SK-N-SH treated with all-trans-retinoic acid at 6 μM for 48 hours (cell line): Measurements from ENCODE around the gene NAPB.

Experiments
- ATAC-seq: fragments of 200-7000 bp; cut with Tn5 transposase; 3 replicates; pipeline ENCODE4 v1.9.1; 2020; ENCODE audit warnings: mild to moderate bottlenecking, moderate library complexity
- ARNTL ChIP-seq: fragments of 450-650 bp; formaldehyde crosslinking; IDR thresholded peaks from 2 replicates; pipeline ENCODE4 v1.5.0; 2020; ENCODE audit warnings: low read depth, mild to moderate bottlenecking, moderate library complexity, borderline replicate concordance
- BACH2 ChIP-seq: fragments of 250-450 bp; sonication (Bioruptor Pico); IDR thresholded peaks from 2 replicates; pipeline ENCODE4 v1.9.0; 2021; ENCODE audit warnings: mild to moderate bottlenecking, borderline replicate concordance
- CSDC2 ChIP-seq: fragments of 250-450 bp; sonication (Bioruptor Pico); IDR thresholded peaks from 2 replicates; pipeline ENCODE4 v1.5.0; 2020; ENCODE audit warnings: mild to moderate bottlenecking, moderate library complexity
- ESRRG ChIP-seq: fragments of 250-450 bp; sonication (Bioruptor Pico); IDR thresholded peaks from 2 replicates; pipeline ENCODE4 v1.6.1; 2021; ENCODE audit warnings: mild to moderate bottlenecking
- GLIS3 ChIP-seq: fragments of 250-450 bp; sonication (Bioruptor Pico); IDR thresholded peaks from 2 replicates; pipeline ENCODE4 v1.5.0; 2020; ENCODE audit warnings: mild to moderate bottlenecking, moderate library complexity
- ISL1 ChIP-seq: fragments of 250-450 bp; sonication (Bioruptor Pico); IDR thresholded peaks from 2 replicates; pipeline ENCODE4 v2.1.2; 2022; ENCODE audit warnings: mild to moderate bottlenecking, moderate library complexity
- OSR1 ChIP-seq: fragments of 250-450 bp; sonication (Bioruptor Pico); IDR thresholded peaks from 2 replicates; pipeline ENCODE4 v1.8.0; 2022; ENCODE audit warnings: moderate library complexity, mild to moderate bottlenecking, inconsistent platforms
- PPARA ChIP-seq: fragments of 250-450 bp; sonication (Bioruptor Pico); IDR thresholded peaks from 2 replicates; pipeline ENCODE4 v1.5.0; 2020; ENCODE audit warnings: mild to moderate bottlenecking, borderline replicate concordance
- RARB ChIP-seq: fragments of 250-450 bp; sonication (Bioruptor Pico); IDR thresholded peaks from 2 replicates; pipeline ENCODE4 v1.8.0; 2021; ENCODE audit warnings: mild to moderate bottlenecking, moderate library complexity
- SNAI2 ChIP-seq: fragments of 250-450 bp; sonication (Bioruptor Pico); IDR thresholded peaks from 2 replicates; pipeline ENCODE4 v1.5.0; 2020; ENCODE audit warnings: mild to moderate bottlenecking, moderate library complexity
- TCF4 ChIP-seq: fragments of 250-450 bp; sonication (Bioruptor Pico); IDR thresholded peaks from 2 replicates; pipeline ENCODE4 v1.8.0; 2021; ENCODE audit warnings: mild to moderate bottlenecking, moderate library complexity, borderline replicate concordance
- TOX ChIP-seq: fragments of 250-450 bp; sonication (Bioruptor Pico); IDR thresholded peaks from 2 replicates; pipeline ENCODE4 v1.8.0; 2021; ENCODE audit warnings: mild to moderate bottlenecking, moderate library complexity, borderline replicate concordance
- ZC3H10 ChIP-seq: fragments of 250-450 bp; sonication (Bioruptor Pico); IDR thresholded peaks from 2 replicates; pipeline ENCODE4 v1.5.1; 2021; ENCODE audit warnings: mild to moderate bottlenecking, moderate library complexity
- ZFP3 ChIP-seq: fragments of 250-450 bp; sonication (Bioruptor Pico); IDR thresholded peaks from 2 replicates; pipeline ENCODE4 v1.5.0; 2020; ENCODE audit warnings: mild to moderate bottlenecking, moderate library complexity
- ZFP30 ChIP-seq: fragments of 450-650 bp; formaldehyde crosslinking; IDR thresholded peaks from 2 replicates; pipeline ENCODE4 v1.5.0; 2022; ENCODE audit warnings: mild to moderate bottlenecking, moderate library complexity
- ZNF565 ChIP-seq: fragments of 450-650 bp; formaldehyde crosslinking; conservative IDR thresholded peaks from 2 replicates; pipeline ENCODE4 v1.5.0; 2020; ENCODE audit warnings: low read depth, mild to moderate bottlenecking, moderate library complexity
- ZNF70 ChIP-seq: fragments of 450-650 bp; formaldehyde crosslinking; IDR thresholded peaks from 2 replicates; pipeline ENCODE4 v1.5.0; 2020; ENCODE audit warnings: mild to moderate bottlenecking, moderate library complexity
- ZNF8 ChIP-seq: fragments of 450-650 bp; formaldehyde crosslinking; IDR thresholded peaks from 2 replicates; pipeline ENCODE4 v1.5.0; 2020; ENCODE audit warnings: mild to moderate bottlenecking, moderate library complexity
- TF ChIP-seq, protein P1 (sequence below): fragments of 250-450 bp; sonication (Bioruptor Pico); IDR thresholded peaks from 2 replicates; pipeline ENCODE4 v1.8.0; 2020; ENCODE audit warnings: mild to moderate bottlenecking, moderate library complexity, borderline replicate concordance
- TF ChIP-seq, protein P2 (sequence below): fragments of 250-450 bp; sonication (Bioruptor Pico); IDR thresholded peaks from 2 replicates; pipeline ENCODE4 v1.8.0; 2021; ENCODE audit warnings: low read depth, mild to moderate bottlenecking, moderate library complexity, borderline replicate concordance
- TF ChIP-seq, protein P3 (sequence below): fragments of 250-450 bp; sonication (Bioruptor Pico); IDR thresholded peaks from 2 replicates; pipeline ENCODE4 v1.5.1; 2020; ENCODE audit warnings: low read depth, mild to moderate bottlenecking, moderate library complexity
- TF ChIP-seq, protein P4 (sequence below): fragments of 250-450 bp; sonication (Bioruptor Pico); IDR thresholded peaks from 2 replicates; pipeline ENCODE4 v1.5.0; 2020; ENCODE audit warnings: mild to moderate bottlenecking, moderate library complexity
- TF ChIP-seq, protein P5 (sequence below): fragments of 250-450 bp; sonication (Bioruptor Pico); IDR thresholded peaks from 2 replicates; pipeline ENCODE4 v1.5.1; 2021; ENCODE audit warnings: mild to moderate bottlenecking, moderate library complexity

Gene NAPB

DNA sequence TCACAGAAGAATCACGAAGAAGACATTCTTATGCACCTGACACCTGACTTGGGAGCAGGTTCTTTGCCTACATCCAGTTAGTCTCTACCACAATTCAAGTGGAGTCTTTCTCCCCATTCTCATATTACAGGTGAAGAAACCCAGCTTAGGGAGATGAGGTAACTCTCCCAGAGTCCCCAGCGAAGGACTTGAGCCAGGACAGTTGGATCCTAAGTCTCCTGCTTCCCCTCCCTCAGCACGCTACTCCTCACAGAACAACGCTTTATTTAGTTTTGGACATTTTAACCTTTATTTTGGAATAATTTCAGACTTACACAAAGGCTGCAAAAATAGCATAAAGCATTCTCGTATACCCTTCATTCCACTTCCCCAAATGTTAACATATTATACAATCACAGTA, 17.4 kb upstream of the NAPB start:
- TF ChIP-seq SNAI2 = no peak
- TF ChIP-seq ZFP30 (CRISPR knock-in tag) = no peak
- no peak for TF ChIP-seq TOX (CRISPR knock-in tag)
- no peak for TF ChIP-seq OSR1 (CRISPR knock-in tag)
- no peak for TF ChIP-seq ESRRG
- no peak for TF ChIP-seq ISL1
- TF ChIP-seq CSDC2 = no peak
- no peak for TF ChIP-seq RARB (CRISPR knock-in tag)
- TF ChIP-seq ZFP3 (CRISPR knock-in tag) = no peak
- TF ChIP-seq GLIS3 (CRISPR knock-in tag) = no peak
- TF ChIP-seq ZNF8 = no peak
- TF ChIP-seq ZNF565 (CRISPR knock-in tag) = no peak
- TF ChIP-seq ZC3H10 (CRISPR knock-in tag) = no peak
- TF ChIP-seq BACH2 (CRISPR knock-in tag) = no peak
- no peak for TF ChIP-seq PPARA
- TF ChIP-seq, protein P1, sequence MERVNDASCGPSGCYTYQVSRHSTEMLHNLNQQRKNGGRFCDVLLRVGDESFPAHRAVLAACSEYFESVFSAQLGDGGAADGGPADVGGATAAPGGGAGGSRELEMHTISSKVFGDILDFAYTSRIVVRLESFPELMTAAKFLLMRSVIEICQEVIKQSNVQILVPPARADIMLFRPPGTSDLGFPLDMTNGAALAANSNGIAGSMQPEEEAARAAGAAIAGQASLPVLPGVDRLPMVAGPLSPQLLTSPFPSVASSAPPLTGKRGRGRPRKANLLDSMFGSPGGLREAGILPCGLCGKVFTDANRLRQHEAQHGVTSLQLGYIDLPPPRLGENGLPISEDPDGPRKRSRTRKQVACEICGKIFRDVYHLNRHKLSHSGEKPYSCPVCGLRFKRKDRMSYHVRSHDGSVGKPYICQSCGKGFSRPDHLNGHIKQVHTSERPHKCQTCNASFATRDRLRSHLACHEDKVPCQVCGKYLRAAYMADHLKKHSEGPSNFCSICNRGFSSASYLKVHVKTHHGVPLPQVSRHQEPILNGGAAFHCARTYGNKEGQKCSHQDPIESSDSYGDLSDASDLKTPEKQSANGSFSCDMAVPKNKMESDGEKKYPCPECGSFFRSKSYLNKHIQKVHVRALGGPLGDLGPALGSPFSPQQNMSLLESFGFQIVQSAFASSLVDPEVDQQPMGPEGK (CRISPR knock-in tag) = no peak
- TF ChIP-seq, protein P2, sequence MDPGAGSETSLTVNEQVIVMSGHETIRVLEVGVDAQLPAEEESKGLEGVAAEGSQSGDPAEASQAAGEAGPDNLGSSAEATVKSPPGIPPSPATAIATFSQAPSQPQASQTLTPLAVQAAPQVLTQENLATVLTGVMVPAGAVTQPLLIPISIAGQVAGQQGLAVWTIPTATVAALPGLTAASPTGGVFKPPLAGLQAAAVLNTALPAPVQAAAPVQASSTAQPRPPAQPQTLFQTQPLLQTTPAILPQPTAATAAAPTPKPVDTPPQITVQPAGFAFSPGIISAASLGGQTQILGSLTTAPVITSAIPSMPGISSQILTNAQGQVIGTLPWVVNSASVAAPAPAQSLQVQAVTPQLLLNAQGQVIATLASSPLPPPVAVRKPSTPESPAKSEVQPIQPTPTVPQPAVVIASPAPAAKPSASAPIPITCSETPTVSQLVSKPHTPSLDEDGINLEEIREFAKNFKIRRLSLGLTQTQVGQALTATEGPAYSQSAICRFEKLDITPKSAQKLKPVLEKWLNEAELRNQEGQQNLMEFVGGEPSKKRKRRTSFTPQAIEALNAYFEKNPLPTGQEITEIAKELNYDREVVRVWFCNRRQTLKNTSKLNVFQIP (CRISPR knock-in tag) = no peak
- TF ChIP-seq TCF4 (CRISPR knock-in tag) = no peak
- TF ChIP-seq, protein P3, sequence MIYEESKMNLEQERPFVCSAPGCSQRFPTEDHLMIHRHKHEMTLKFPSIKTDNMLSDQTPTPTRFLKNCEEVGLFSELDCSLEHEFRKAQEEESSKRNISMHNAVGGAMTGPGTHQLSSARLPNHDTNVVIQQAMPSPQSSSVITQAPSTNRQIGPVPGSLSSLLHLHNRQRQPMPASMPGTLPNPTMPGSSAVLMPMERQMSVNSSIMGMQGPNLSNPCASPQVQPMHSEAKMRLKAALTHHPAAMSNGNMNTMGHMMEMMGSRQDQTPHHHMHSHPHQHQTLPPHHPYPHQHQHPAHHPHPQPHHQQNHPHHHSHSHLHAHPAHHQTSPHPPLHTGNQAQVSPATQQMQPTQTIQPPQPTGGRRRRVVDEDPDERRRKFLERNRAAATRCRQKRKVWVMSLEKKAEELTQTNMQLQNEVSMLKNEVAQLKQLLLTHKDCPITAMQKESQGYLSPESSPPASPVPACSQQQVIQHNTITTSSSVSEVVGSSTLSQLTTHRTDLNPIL (CRISPR knock-in tag) = no peak
- TF ChIP-seq ARNTL (CRISPR knock-in tag) = no peak
- no peak for ATAC-seq

DNA sequence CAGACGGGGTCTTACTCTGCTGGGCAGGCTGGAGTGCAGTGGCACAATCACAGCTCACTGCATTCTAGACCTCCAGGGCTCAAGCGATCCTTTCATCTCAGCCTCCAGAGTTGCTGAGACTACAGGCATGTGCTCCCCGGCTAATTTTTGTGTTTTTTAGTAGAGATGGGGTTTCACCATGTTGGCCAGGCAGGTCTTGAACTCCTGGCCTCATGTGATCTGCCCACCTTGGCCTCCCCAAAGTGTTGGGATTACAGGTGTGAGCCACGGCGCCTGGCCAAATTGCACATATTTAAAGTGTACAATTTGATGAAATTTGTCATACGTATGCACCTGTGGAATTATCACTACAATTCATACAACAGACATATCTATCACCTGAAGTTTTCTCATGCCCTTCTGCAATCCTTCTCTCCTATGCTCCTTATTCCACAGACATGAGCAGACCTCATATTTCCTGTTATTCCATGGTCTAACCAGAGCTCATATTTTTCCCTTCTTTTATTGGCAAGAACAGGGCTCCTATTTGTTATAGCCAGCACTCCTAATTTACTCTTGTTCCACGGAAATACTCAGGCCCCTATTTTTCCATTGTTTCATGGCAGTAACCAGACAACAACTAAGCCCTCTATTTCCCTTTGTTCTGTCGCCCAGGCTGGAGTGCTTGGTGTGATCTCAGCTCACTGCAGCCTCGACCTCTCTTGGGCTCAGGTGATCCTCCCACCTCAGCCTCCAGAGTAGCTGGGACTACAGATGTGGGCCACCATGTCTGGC, 16.0 kb upstream of the NAPB start:
- no peak for ATAC-seq
- TF ChIP-seq ISL1 (no peak), ZNF8 (no peak), CSDC2 (no peak), GLIS3 (CRISPR knock-in tag) (no peak), PPARA (no peak), OSR1 (CRISPR knock-in tag) (no peak), TCF4 (CRISPR knock-in tag) (no peak), ZFP3 (CRISPR knock-in tag) (no peak), ZNF565 (CRISPR knock-in tag) (no peak), ZFP30 (CRISPR knock-in tag) (no peak), RARB (CRISPR knock-in tag) (no peak), TOX (CRISPR knock-in tag) (no peak), ZNF70 (CRISPR knock-in tag) (no peak), ZC3H10 (CRISPR knock-in tag) (no peak), ESRRG (no peak), SNAI2 (no peak)
- TF ChIP-seq, protein P1 (CRISPR knock-in tag) = no peak
- TF ChIP-seq, protein P2 (CRISPR knock-in tag) = no peak
- TF ChIP-seq, protein P4, sequence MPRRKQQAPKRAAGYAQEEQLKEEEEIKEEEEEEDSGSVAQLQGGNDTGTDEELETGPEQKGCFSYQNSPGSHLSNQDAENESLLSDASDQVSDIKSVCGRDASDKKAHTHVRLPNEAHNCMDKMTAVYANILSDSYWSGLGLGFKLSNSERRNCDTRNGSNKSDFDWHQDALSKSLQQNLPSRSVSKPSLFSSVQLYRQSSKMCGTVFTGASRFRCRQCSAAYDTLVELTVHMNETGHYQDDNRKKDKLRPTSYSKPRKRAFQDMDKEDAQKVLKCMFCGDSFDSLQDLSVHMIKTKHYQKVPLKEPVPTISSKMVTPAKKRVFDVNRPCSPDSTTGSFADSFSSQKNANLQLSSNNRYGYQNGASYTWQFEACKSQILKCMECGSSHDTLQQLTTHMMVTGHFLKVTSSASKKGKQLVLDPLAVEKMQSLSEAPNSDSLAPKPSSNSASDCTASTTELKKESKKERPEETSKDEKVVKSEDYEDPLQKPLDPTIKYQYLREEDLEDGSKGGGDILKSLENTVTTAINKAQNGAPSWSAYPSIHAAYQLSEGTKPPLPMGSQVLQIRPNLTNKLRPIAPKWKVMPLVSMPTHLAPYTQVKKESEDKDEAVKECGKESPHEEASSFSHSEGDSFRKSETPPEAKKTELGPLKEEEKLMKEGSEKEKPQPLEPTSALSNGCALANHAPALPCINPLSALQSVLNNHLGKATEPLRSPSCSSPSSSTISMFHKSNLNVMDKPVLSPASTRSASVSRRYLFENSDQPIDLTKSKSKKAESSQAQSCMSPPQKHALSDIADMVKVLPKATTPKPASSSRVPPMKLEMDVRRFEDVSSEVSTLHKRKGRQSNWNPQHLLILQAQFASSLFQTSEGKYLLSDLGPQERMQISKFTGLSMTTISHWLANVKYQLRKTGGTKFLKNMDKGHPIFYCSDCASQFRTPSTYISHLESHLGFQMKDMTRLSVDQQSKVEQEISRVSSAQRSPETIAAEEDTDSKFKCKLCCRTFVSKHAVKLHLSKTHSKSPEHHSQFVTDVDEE = no peak
- TF ChIP-seq, protein P5, sequence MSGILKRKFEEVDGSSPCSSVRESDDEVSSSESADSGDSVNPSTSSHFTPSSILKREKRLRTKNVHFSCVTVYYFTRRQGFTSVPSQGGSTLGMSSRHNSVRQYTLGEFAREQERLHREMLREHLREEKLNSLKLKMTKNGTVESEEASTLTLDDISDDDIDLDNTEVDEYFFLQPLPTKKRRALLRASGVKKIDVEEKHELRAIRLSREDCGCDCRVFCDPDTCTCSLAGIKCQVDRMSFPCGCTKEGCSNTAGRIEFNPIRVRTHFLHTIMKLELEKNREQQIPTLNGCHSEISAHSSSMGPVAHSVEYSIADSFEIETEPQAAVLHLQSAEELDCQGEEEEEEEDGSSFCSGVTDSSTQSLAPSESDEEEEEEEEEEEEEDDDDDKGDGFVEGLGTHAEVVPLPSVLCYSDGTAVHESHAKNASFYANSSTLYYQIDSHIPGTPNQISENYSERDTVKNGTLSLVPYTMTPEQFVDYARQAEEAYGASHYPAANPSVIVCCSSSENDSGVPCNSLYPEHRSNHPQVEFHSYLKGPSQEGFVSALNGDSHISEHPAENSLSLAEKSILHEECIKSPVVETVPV (CRISPR knock-in tag) = no peak
